Testis (tissue), 3 donors: ENCODE results near the gene PROSER3. TPM values are rescaled to one million over a fixed set of nuclear protein-coding genes. Genes with fewer than 3 reads are reported as not detected.

ENCODE experiments used
- DNase-seq: peaks from one replicate; pipeline ENCODE4 v3.0.0-alpha.2; 2019
- H3K27ac ChIP-seq, 2 donors: fragments of 200-600 bp; sonication (generic); one replicate each; pipeline ENCODE4 v1.5.1; 2019
- H3K27me3 ChIP-seq: fragments of 200-600 bp; sonication (generic); one replicate; pipeline ENCODE4 v1.5.1; 2019
- H3K36me3 ChIP-seq: fragments of 200-600 bp; sonication (generic); one replicate; pipeline ENCODE4 v1.5.1; 2017; ENCODE audit warnings: low read depth; ENCODE audit errors: missing control alignments
- H3K4me1 ChIP-seq: fragments of 200-600 bp; sonication (generic); one replicate; pipeline ENCODE4 v1.5.1; 2019
- H3K4me3 ChIP-seq, 2 donors: fragments of 200-600 bp; sonication (generic); one replicate each; pipeline ENCODE4 v1.5.1; 2017 to 2019
- H3K9me3 ChIP-seq: fragments of 200-600 bp; sonication (generic); one replicate; pipeline ENCODE4 v1.5.1; 2017
- CTCF ChIP-seq, 3 experiments: fragments of 450-650 bp in 2 of 3; fragments of 200-600 bp in 1 of 3; sonication (generic) in 1 of 3; IDR thresholded peaks; one replicate each; pipeline ENCODE4 v1.5.1; 2016 to 2019; ENCODE audit warnings: antibody characterized with exemption in 3 of 3, mild to moderate bottlenecking in 2 of 3, moderate library complexity in 1 of 3
- POLR2A ChIP-seq: fragments of 450-650 bp; IDR thresholded peaks from one replicate; pipeline ENCODE4 v1.6.1; 2017; ENCODE audit warnings: antibody characterized with exemption, mild to moderate bottlenecking, moderate library complexity
- WGBS, 2 donors: methylation state at CpG; one replicate each; pipeline ENCODE4 v1.1.5; 2018; 5-methylcytosine and 5-hydroxymethylcytosine counted together
- intact Hi-C: fragments of 100-400 bp; cut with DNase I; formaldehyde crosslinking; loops from one replicate; pipeline ENCODE4 v1.15.1; 2023; ENCODE audit warnings: low total_unique reads
- polyA plus RNA-seq: library from polyadenylated mRNA; stranded (reverse); fragments of 350-450 nt; fragmentation: Illumina TruSeq; extraction: RNeasy Lipid Tissue Mini Kit (QIAGEN cat#74804); gene quantifications from one replicate; pipeline ENCODE4 v1.2.3, GENCODE V29; 2014; ENCODE audit warnings: low read depth, low replicate concordance; ENCODE audit not compliant: insufficient read depth
- total RNA-seq, 2 donors: library from RNA; depleted of rRNA; stranded (reverse); fragments of >200 nt; gene quantifications; one replicate each; pipeline ENCODE4 v1.2.3, GENCODE V29; 2016

PROSER3 gene
- total and polyA plus RNA-seq, 3 donors from 2014 or later: 48.3 to 75.9 (median 72.0) TPM

- 89 to 92% methylated on average over 27 to 37 of the region's 37 CpGs for WGBS, 2 donors
- no peak for TF ChIP-seq CTCF (IDR thresholded peaks at IDR 0.05)
- no peak for TF ChIP-seq POLR2A
- Histone ChIP-seq H3K4me1 (peaks cover 6% of the 10 kb centered on the region), H3K36me3 (no peaks in the 10 kb centered on the region), H3K27me3 (no peaks in the 10 kb centered on the region), H3K27ac (no peak overlapping the region), H3K4me3 (no peak overlapping the region), H3K9me3 (no peaks in the 10 kb centered on the region)
- no peak for DNase-seq
- intact Hi-C loops: no loop called here
Measured at GRCh38 chr19:35738021-35738886, 19.7 kb upstream of the PROSER3 start.

GRCh38 chr19:35738887-35739229 lies 19.1 kb upstream of the PROSER3 start:
- H3K27ac ChIP-seq: no peak overlapping the region
- H3K4me1 ChIP-seq: peaks cover 6% of the 10 kb centered on the region
- WGBS, 2 donors: 40 to 79% methylated on average over 1 to 2 of the region's 2 CpGs
- no peak overlapping the region for H3K4me3 ChIP-seq
- no peaks in the 10 kb centered on the region for H3K36me3 ChIP-seq
- H3K9me3 ChIP-seq: no peaks in the 10 kb centered on the region
- no peaks in the 10 kb centered on the region for H3K27me3 ChIP-seq
- no peak for DNase-seq
- no peak for TF ChIP-seq POLR2A
- no peak for TF ChIP-seq CTCF (IDR thresholded peaks at IDR 0.05)
- intact Hi-C loops: no loop called here

- Histone ChIP-seq H3K4me1 (peaks cover 6% of the 10 kb centered on the region), H3K27ac (no peak overlapping the region), H3K27me3 (no peaks in the 10 kb centered on the region), H3K9me3 (no peaks in the 10 kb centered on the region), H3K4me3 (peak overlapping the region in 1 of 2 donors; percentile 56), H3K36me3 (no peaks in the 10 kb centered on the region)
- TF ChIP-seq CTCF (IDR thresholded peaks at IDR 0.05) (no peak), POLR2A (no peak)
- intact Hi-C loops: no loop called here
- WGBS, 2 donors: 51 to 57% methylated on average over 11 to 29 of the region's 29 CpGs
- no peak for DNase-seq
Measured at GRCh38 chr19:35739275-35740107, 18.5 kb upstream of the PROSER3 start.

- H3K27ac ChIP-seq: peak overlapping the region in 1 of 2 donors; percentile 50
- H3K9me3 ChIP-seq: no peaks in the 10 kb centered on the region
- peak overlapping the region; percentile 50 to 56 for H3K4me3 ChIP-seq
- H3K27me3 ChIP-seq: no peaks in the 10 kb centered on the region
- intact Hi-C loops: no loop called here
- 3 to 4% methylated on average over 6 to 14 of the region's 16 CpGs for WGBS, 2 donors
- no peak for DNase-seq
- H3K36me3 ChIP-seq: no peaks in the 10 kb centered on the region
- H3K4me1 ChIP-seq: peaks cover 6% of the 10 kb centered on the region
- TF ChIP-seq CTCF (IDR thresholded peaks at IDR 0.05) (no peak), POLR2A (no peak)
Measured at GRCh38 chr19:35740108-35740422, 17.9 kb upstream of the PROSER3 start.
